Duodenal mucosa (tissue), 2 donors: Measurements from ENCODE around the gene ARMCX1.
"Not testable (repeated sequence)": the region's sequence is repeated elsewhere in the genome, so short reads cannot be mapped to it uniquely, and the experiment has no call there.

Source experiments
- H3K27ac ChIP-seq: one replicate; pipeline ENCODE4 v1.7.0; 2013; ENCODE audit warnings: low read depth, low read length
- H3K27me3 ChIP-seq, 2 donors: one replicate each; pipeline ENCODE4 v1.7.0; 2013; ENCODE audit warnings: low read length in 2 of 2, control low read depth in 1 of 2; ENCODE audit not compliant: insufficient read depth in 2 of 2, control insufficient read depth in 1 of 2
- H3K36me3 ChIP-seq, 2 donors: one replicate each; pipeline ENCODE4 v1.7.0; 2013; ENCODE audit warnings: low read length in 2 of 2, control low read depth in 1 of 2; ENCODE audit not compliant: insufficient read depth in 2 of 2, control insufficient read depth in 1 of 2
- H3K4me1 ChIP-seq, 2 donors: one replicate each; pipeline ENCODE4 v1.7.0; 2013; ENCODE audit warnings: low read length in 2 of 2, control low read depth in 1 of 2; ENCODE audit not compliant: insufficient read depth in 2 of 2, control insufficient read depth in 1 of 2
- H3K4me3 ChIP-seq, 2 donors: one replicate each; pipeline ENCODE4 v1.7.0; 2013; ENCODE audit warnings: low read length in 2 of 2, low read depth in 1 of 2
- H3K9ac ChIP-seq, 2 donors: one replicate each; pipeline ENCODE4 v1.7.0; 2013; ENCODE audit warnings: low read length in 2 of 2, low read depth in 1 of 2
- H3K9me3 ChIP-seq, 2 donors: one replicate each; pipeline ENCODE4 v1.7.0; 2013; ENCODE audit warnings: low read length in 2 of 2, control low read depth in 1 of 2; ENCODE audit not compliant: control insufficient read depth in 1 of 2

The ARMCX1 gene

GRCh38 chrX:101550362-101550750 is at the start of gene ARMCX1:
Gene ARMCX1, plus strand, starts transcription at chrX:101550547. Its CDS starts 2,384 bp downstream, at chrX:101552931.
- Histone ChIP-seq H3K4me1 (no peaks in the 10 kb centered on the region), H3K36me3 (no peaks in the 10 kb centered on the region), H3K9me3 (no peaks in the 10 kb centered on the region), H3K4me3 (peak within 1 kb of the TSS; percentile 70 to 73), H3K27me3 (no peaks in the 10 kb centered on the region), H3K9ac (peak within 1 kb of the TSS; percentile 64 to 70), H3K27ac (peak within 1 kb of the TSS; percentile 62)

- not testable (repeated sequence) for H3K9me3 ChIP-seq, H3K27ac ChIP-seq, H3K9ac ChIP-seq, H3K4me1 ChIP-seq, H3K4me3 ChIP-seq, H3K36me3 ChIP-seq, H3K27me3 ChIP-seq
Observed at GRCh38 chrX:101502929-101503328, 47.4 kb upstream of the ARMCX1 start.

GRCh38 chrX:101507372-101507771 is 43.0 kb upstream of the ARMCX1 start:
- Histone ChIP-seq H3K27me3 (no peaks in the 10 kb centered on the region), H3K9me3 (no peaks in the 10 kb centered on the region), H3K4me1 (no peaks in the 10 kb centered on the region), H3K36me3 (no peaks in the 10 kb centered on the region), H3K27ac (no peak overlapping the region), H3K9ac (no peak overlapping the region), H3K4me3 (no peak overlapping the region)

- Histone ChIP-seq H3K4me3 (no peak overlapping the region), H3K9me3 (no peaks in the 10 kb centered on the region), H3K36me3 (no peaks in the 10 kb centered on the region), H3K27ac (no peak overlapping the region), H3K9ac (no peak overlapping the region), H3K27me3 (no peaks in the 10 kb centered on the region), H3K4me1 (no peaks in the 10 kb centered on the region)
Observed at GRCh38 chrX:101507986-101508385, 42.4 kb upstream of the ARMCX1 start.

GRCh38 chrX:101530944-101531343 is 19.4 kb upstream of the ARMCX1 start:
- no peaks in the 10 kb centered on the region for H3K4me1 ChIP-seq
- no peak overlapping the region for H3K4me3 ChIP-seq
- no peaks in the 10 kb centered on the region for H3K9me3 ChIP-seq
- no peaks in the 10 kb centered on the region for H3K27me3 ChIP-seq
- H3K9ac ChIP-seq = no peak overlapping the region
- H3K27ac ChIP-seq = no peak overlapping the region
- no peaks in the 10 kb centered on the region for H3K36me3 ChIP-seq

GRCh38 chrX:101539116-101539515 is 11.2 kb upstream of the ARMCX1 start:
- Histone ChIP-seq H3K9me3 (no peaks in the 10 kb centered on the region), H3K27ac (no peak overlapping the region), H3K36me3 (no peaks in the 10 kb centered on the region), H3K4me1 (no peaks in the 10 kb centered on the region), H3K9ac (no peak overlapping the region), H3K4me3 (no peak overlapping the region), H3K27me3 (no peaks in the 10 kb centered on the region)

- H3K27me3 ChIP-seq = no peaks in the 10 kb centered on the region
- no peaks in the 10 kb centered on the region for H3K36me3 ChIP-seq
- no peaks in the 10 kb centered on the region for H3K9me3 ChIP-seq
- H3K27ac ChIP-seq = peak overlapping the region; percentile 62
- peak overlapping the region; percentile 64 to 70 for H3K9ac ChIP-seq
- H3K4me3 ChIP-seq = peak overlapping the region; percentile 70 to 73
- no peaks in the 10 kb centered on the region for H3K4me1 ChIP-seq
Observed at GRCh38 chrX:101550751-101551379, 518 bp downstream of the ARMCX1 start.

GRCh38 chrX:101551380-101551767 is 1.0 kb downstream of the ARMCX1 start:
- no peaks in the 10 kb centered on the region for H3K27me3 ChIP-seq
- no peaks in the 10 kb centered on the region for H3K9me3 ChIP-seq
- no peaks in the 10 kb centered on the region for H3K36me3 ChIP-seq
- peak overlapping the region; percentile 70 to 73 for H3K4me3 ChIP-seq
- no peaks in the 10 kb centered on the region for H3K4me1 ChIP-seq
- H3K9ac ChIP-seq = peak overlapping the region in 1 of 2 donors; percentile 51
- no peak overlapping the region for H3K27ac ChIP-seq

GRCh38 chrX:101552714-101553113 is 2.4 kb downstream of the ARMCX1 start:
- Histone ChIP-seq H3K4me3 (no peak overlapping the region), H3K9ac (no peak overlapping the region), H3K27me3 (no peaks in the 10 kb centered on the region), H3K36me3 (no peaks in the 10 kb centered on the region), H3K9me3 (no peaks in the 10 kb centered on the region), H3K4me1 (no peaks in the 10 kb centered on the region), H3K27ac (no peak overlapping the region)

- H3K9me3 ChIP-seq = no peaks in the 10 kb centered on the region
- no peaks in the 10 kb centered on the region for H3K27me3 ChIP-seq
- H3K36me3 ChIP-seq = no peaks in the 10 kb centered on the region
- H3K27ac ChIP-seq = no peak overlapping the region
- H3K4me1 ChIP-seq = no peaks in the 10 kb centered on the region
- no peak overlapping the region for H3K9ac ChIP-seq
- H3K4me3 ChIP-seq = no peak overlapping the region
Observed at GRCh38 chrX:101564651-101565050, 14.3 kb downstream of the ARMCX1 start.
